Eye (tissue), 1 donor: ENCODE results near the gene RBM20.

Source experiments
- DNase-seq: peaks from one replicate; pipeline ENCODE4 v3.0.0-alpha.2; 2015

The RBM20 gene

GRCh38 chr10:110770243-110770642 lies 126.1 kb downstream of the RBM20 start:
- no peak for DNase-seq

- DNase-seq: no peak
Measured at GRCh38 chr10:110771486-110771885, 127.3 kb downstream of the RBM20 start.

GRCh38 chr10:110771991-110772390 lies 127.9 kb downstream of the RBM20 start:
- DNase-seq: no peak

GRCh38 chr10:110772454-110773025 lies 128.4 kb downstream of the RBM20 start:
- DNase-seq: no peak

GRCh38 chr10:110773693-110774068 lies 129.5 kb downstream of the RBM20 start:
- no peak for DNase-seq

GRCh38 chr10:110774069-110775019 lies 130.2 kb downstream of the RBM20 start:
- no peak for DNase-seq

- DNase-seq: no peak
Measured at GRCh38 chr10:110775020-110775375, 130.9 kb downstream of the RBM20 start.

GRCh38 chr10:110775406-110775805 lies 131.3 kb downstream of the RBM20 start:
- DNase-seq: no peak

GRCh38 chr10:110777017-110777416 lies 132.9 kb downstream of the RBM20 start:
- no peak for DNase-seq

- no peak for DNase-seq
Measured at GRCh38 chr10:110777661-110778060, 133.5 kb downstream of the RBM20 start.

- DNase-seq: no peak
Measured at GRCh38 chr10:110778211-110778610, 134.1 kb downstream of the RBM20 start.

- no peak for DNase-seq
Measured at GRCh38 chr10:110779489-110779888, 135.4 kb downstream of the RBM20 start.

- DNase-seq: no peak
Measured at GRCh38 chr10:110780704-110781103, 136.6 kb downstream of the RBM20 start.

GRCh38 chr10:110781139-110781538 lies 137.0 kb downstream of the RBM20 start:
- DNase-seq: no peak

- DNase-seq: no peak
Measured at GRCh38 chr10:110782616-110783015, 138.5 kb downstream of the RBM20 start.

- no peak for DNase-seq
Measured at GRCh38 chr10:110783509-110784107, 139.5 kb downstream of the RBM20 start.

- DNase-seq: no peak
Measured at GRCh38 chr10:110784198-110784597, 140.1 kb downstream of the RBM20 start.

- peak; percentile 48 for DNase-seq
Measured at GRCh38 chr10:110786172-110786571, 142.0 kb downstream of the RBM20 start.

- no peak for DNase-seq
Measured at GRCh38 chr10:110788620-110789385, 144.7 kb downstream of the RBM20 start.

GRCh38 chr10:110789604-110790433 lies 145.7 kb downstream of the RBM20 start:
- peak; percentile 80 for DNase-seq

- DNase-seq: no peak
Measured at GRCh38 chr10:110790913-110791506, 146.9 kb downstream of the RBM20 start.

- DNase-seq: no peak
Measured at GRCh38 chr10:110791541-110792073, 147.5 kb downstream of the RBM20 start.
